GM15510 (cell line): ENCODE data around the gene ECD.

Experiments used
- POLR2A ChIP-seq: IDR thresholded peaks from 3 replicates; pipeline ENCODE4 v1.6.1; 2011; ENCODE audit warnings: borderline replicate concordance; ENCODE audit not compliant: insufficient read length; ENCODE audit errors: extremely low read depth

Gene ECD

GRCh38 chr10:73172867-73173266, 5.1 kb upstream of the ECD start:
- TF ChIP-seq POLR2A, result no peak

- TF ChIP-seq POLR2A, result no peak
Measured at GRCh38 chr10:73169320-73169719, 1.5 kb upstream of the ECD start.

- TF ChIP-seq POLR2A, result no peak
Measured at GRCh38 chr10:73168465-73168803, 626 bp upstream of the ECD start.

- no peak for TF ChIP-seq POLR2A
Measured at GRCh38 chr10:73167458-73167782, 388 bp downstream of the ECD start.

- no peak for TF ChIP-seq POLR2A
Measured at GRCh38 chr10:73166972-73167371, 836 bp downstream of the ECD start.

GRCh38 chr10:73163096-73163495, 4.7 kb downstream of the ECD start:
- TF ChIP-seq POLR2A, result no peak

- TF ChIP-seq POLR2A, result no peak
Measured at GRCh38 chr10:73161662-73162061, 6.1 kb downstream of the ECD start.

GRCh38 chr10:73161079-73161478, 6.7 kb downstream of the ECD start:
- no peak for TF ChIP-seq POLR2A

GRCh38 chr10:73159038-73159648, 8.7 kb downstream of the ECD start:
- no peak for TF ChIP-seq POLR2A

GRCh38 chr10:73156054-73156453, 11.8 kb downstream of the ECD start:
- TF ChIP-seq POLR2A, result no peak

GRCh38 chr10:73152009-73152408, 15.8 kb downstream of the ECD start:
- no peak for TF ChIP-seq POLR2A

GRCh38 chr10:73141603-73142002, 26.2 kb downstream of the ECD start:
- no peak for TF ChIP-seq POLR2A

GRCh38 chr10:73139251-73139650, 28.6 kb downstream of the ECD start:
- TF ChIP-seq POLR2A, result no peak

- TF ChIP-seq POLR2A, result no peak
Measured at GRCh38 chr10:73136627-73137026, 31.2 kb downstream of the ECD start.

- TF ChIP-seq POLR2A, result no peak
Measured at GRCh38 chr10:73134727-73135126, 33.1 kb downstream of the ECD start.

- no peak for TF ChIP-seq POLR2A
Measured at GRCh38 chr10:73131913-73132686, 35.7 kb downstream of the ECD start.
